ENCODE measurements around the gene KRTAP5-2.

DNA sequence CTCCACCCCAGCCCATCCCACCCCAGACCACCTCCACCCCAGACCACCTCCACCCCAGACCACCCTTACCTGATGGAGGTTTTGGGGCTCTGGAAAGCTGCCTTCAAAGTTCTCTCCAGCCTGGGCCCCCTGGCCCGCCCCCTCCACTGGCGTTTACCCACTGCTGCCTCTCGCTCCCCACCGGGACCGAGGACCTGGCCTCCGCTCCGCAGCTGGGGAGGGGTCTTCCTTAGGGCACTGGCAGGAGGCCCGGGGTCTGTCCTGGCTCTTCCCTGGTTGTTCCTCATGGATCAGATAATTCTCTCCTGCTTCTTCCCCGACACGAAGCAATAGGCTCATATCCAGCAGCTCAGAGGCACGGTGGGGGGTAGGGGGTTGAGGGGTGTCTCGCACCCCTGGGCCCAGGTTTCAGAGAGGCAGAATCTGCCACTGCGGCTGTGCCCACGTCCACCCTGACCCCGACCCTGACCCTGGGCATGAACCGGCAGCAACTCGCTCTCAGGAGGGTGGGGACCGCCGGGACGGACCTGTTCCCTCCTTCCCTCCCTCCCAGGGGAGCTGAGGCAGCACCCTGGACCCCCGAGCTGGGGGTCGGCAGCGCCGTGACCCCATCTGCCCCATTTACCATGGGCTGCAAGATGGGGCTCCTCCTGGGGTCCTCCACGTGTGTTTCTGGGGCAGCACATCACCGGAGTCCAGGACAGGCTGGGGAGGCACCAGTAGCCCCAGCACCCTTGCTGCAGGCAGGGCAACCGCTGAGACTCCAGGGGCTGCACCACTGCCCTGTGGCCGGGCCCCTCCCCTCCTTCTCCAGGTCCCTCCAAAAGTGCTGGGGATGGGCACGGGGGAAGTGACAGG lies 44.4 kb upstream of the KRTAP5-2 start:
- TF ChIP-seq CTCF (conservative IDR thresholded peaks at IDR 0.05; ENCODE audit: low read length) = no peak
- TF ChIP-seq EZH2phosphoT487 (IDR thresholded peaks at IDR 0.05; ENCODE audit: borderline replicate concordance) = no peak

Data from Loucy (cell line).